Activated naive CD8-positive, alpha-beta T cell treated with anti-CD3 and anti-CD28 coated beads, Interleukin-2, amount 10 ng/mL, durations not matched to agents 7 days and 5 days (primary cell): ENCODE data around the gene CPN2. TPM values are rescaled to one million over a fixed set of nuclear protein-coding genes. Genes with fewer than 3 reads are reported as not detected.

ENCODE experiments used
- ATAC-seq: fragments of 150-1000 bp; cut with Tn5 transposase; one replicate; pipeline ENCODE4 v1.10.0; 2021; ENCODE audit warnings: low read depth, moderate library complexity
- POLR2A ChIA-PET: fragments of 350-600 bp; sonication (Branson Sonifier 250); formaldehyde crosslinking; loops from one replicate; lab custom pipeline; 2021; ENCODE audit warnings: antibody characterized with exemption; lab: Charles Lee
- DNase-seq: peaks from one replicate; pipeline ENCODE4 v3.0.0; 2021
- H3K27ac Mint-ChIP-seq: one replicate; pipeline ENCODE4 v1.8.0; 2022; ENCODE audit warnings: mild to moderate bottlenecking, mixed read lengths
- H3K27me3 Mint-ChIP-seq: one replicate; pipeline ENCODE4 v1.8.0; 2022; ENCODE audit warnings: mild to moderate bottlenecking, moderate library complexity, mixed read lengths
- H3K36me3 Mint-ChIP-seq: one replicate; pipeline ENCODE4 v1.8.0; 2021; ENCODE audit warnings: mild to moderate bottlenecking, mixed read lengths
- H3K4me1 Mint-ChIP-seq: one replicate; pipeline ENCODE4 v1.8.0; 2021; ENCODE audit warnings: mixed read lengths
- H3K4me3 Mint-ChIP-seq: one replicate; pipeline ENCODE4 v1.8.0; 2022; ENCODE audit warnings: mild to moderate bottlenecking, moderate library complexity, mixed read lengths
- H3K9me3 Mint-ChIP-seq: one replicate; pipeline ENCODE4 v1.8.0; 2021; ENCODE audit warnings: mixed read lengths
- total RNA-seq, 2 experiments: library from RNA; stranded (reverse); gene quantifications; one replicate each; pipeline ENCODE4 v1.2.3, GENCODE V29; 2021

Gene CPN2
- total RNA-seq, 2 experiments from 2014 or later, result not detected

- POLR2A ChIA-PET, result interaction anchor here (0.8 to 1.3 kb wide), 3 partner anchors 269 to 637 kb away, joined by 3 to 6 read pairs (median 3); no protein-coding TSS in a partner anchor
- H3K27me3 Mint-ChIP-seq, result peaks cover 77% of the 10 kb centered on the region
Observed at GRCh38 chr3:194315088-194315964, 35.8 kb downstream of the CPN2 start.

GRCh38 chr3:194314388-194315068, 36.6 kb downstream of the CPN2 start:
- DNase-seq (no peak), ATAC-seq (no peak)
- H3K9me3 Mint-ChIP-seq, result peaks cover 6% of the 10 kb centered on the region
- peak overlapping the region; percentile 77 for H3K4me3 Mint-ChIP-seq
- peaks cover 25% of the 10 kb centered on the region for H3K4me1 Mint-ChIP-seq
- peaks cover 78% of the 10 kb centered on the region for H3K27me3 Mint-ChIP-seq
- POLR2A ChIA-PET, result interaction anchor here (0.6 kb wide), 1 partner anchor 121 kb away, joined by 4 read pairs; no protein-coding TSS in a partner anchor
- peaks cover 3% of the 10 kb centered on the region for H3K36me3 Mint-ChIP-seq
- H3K27ac Mint-ChIP-seq, result no peak overlapping the region

More at GRCh38 chr3:194315088-194315964, 35.8 kb downstream of the CPN2 start:
- Mint-ChIP-seq H3K4me3 (peak overlapping the region; percentile 77), H3K9me3 (peaks cover 8% of the 10 kb centered on the region), H3K4me1 (peaks cover 22% of the 10 kb centered on the region), H3K36me3 (peaks cover 3% of the 10 kb centered on the region), H3K27ac (no peak overlapping the region)
- DNase-seq (peak; percentile 93), ATAC-seq (peak; percentile 85)

- POLR2A ChIA-PET, result interaction anchor here (0.6 kb wide), 1 partner anchor 120 kb away, joined by 4 read pairs; no protein-coding TSS in a partner anchor
Observed at GRCh38 chr3:194313560-194314387, 37.4 kb downstream of the CPN2 start.

GRCh38 chr3:194312743-194313281, 38.3 kb downstream of the CPN2 start:
- Mint-ChIP-seq H3K9me3 (no peaks in the 10 kb centered on the region), H3K27me3 (peaks cover 77% of the 10 kb centered on the region), H3K36me3 (peaks cover 3% of the 10 kb centered on the region), H3K4me3 (no peak overlapping the region), H3K27ac (no peak overlapping the region), H3K4me1 (peaks cover 35% of the 10 kb centered on the region)
- DNase-seq (peak; percentile 28), ATAC-seq (no peak)
- POLR2A ChIA-PET, result no interaction called here

More at GRCh38 chr3:194313560-194314387, 37.4 kb downstream of the CPN2 start:
- H3K27ac Mint-ChIP-seq, result no peak overlapping the region
- peaks cover 3% of the 10 kb centered on the region for H3K36me3 Mint-ChIP-seq
- peaks cover 31% of the 10 kb centered on the region for H3K4me1 Mint-ChIP-seq
- DNase-seq (peak; percentile 27), ATAC-seq (no peak)
- H3K9me3 Mint-ChIP-seq, result no peaks in the 10 kb centered on the region
- H3K27me3 Mint-ChIP-seq, result peaks cover 83% of the 10 kb centered on the region
- H3K4me3 Mint-ChIP-seq, result no peak overlapping the region

GRCh38 chr3:194312186-194312742, 38.9 kb downstream of the CPN2 start:
- DNase-seq (no peak), ATAC-seq (no peak)
- Mint-ChIP-seq H3K4me3 (no peak overlapping the region), H3K27ac (no peak overlapping the region), H3K36me3 (peaks cover 3% of the 10 kb centered on the region), H3K27me3 (peaks cover 72% of the 10 kb centered on the region), H3K4me1 (peaks cover 40% of the 10 kb centered on the region), H3K9me3 (no peaks in the 10 kb centered on the region)
- POLR2A ChIA-PET, result no interaction called here

- Mint-ChIP-seq H3K4me1 (peaks cover 47% of the 10 kb centered on the region), H3K27me3 (peaks cover 59% of the 10 kb centered on the region), H3K4me3 (no peak overlapping the region), H3K27ac (no peak overlapping the region), H3K9me3 (no peaks in the 10 kb centered on the region), H3K36me3 (peaks cover 3% of the 10 kb centered on the region)
- DNase-seq, result no peak
- POLR2A ChIA-PET, result no interaction called here
- ATAC-seq, result no peak
Observed at GRCh38 chr3:194311000-194311399, 40.1 kb downstream of the CPN2 start.

- H3K36me3 Mint-ChIP-seq, result peaks cover 5% of the 10 kb centered on the region
- H3K27ac Mint-ChIP-seq, result no peak overlapping the region
- H3K4me1 Mint-ChIP-seq, result peaks cover 51% of the 10 kb centered on the region
- ATAC-seq, result no peak
- POLR2A ChIA-PET, result interaction anchor here (0.9 kb wide), 1 partner anchor 10 kb away, joined by 4 read pairs; no protein-coding TSS in a partner anchor
- H3K27me3 Mint-ChIP-seq, result peaks cover 56% of the 10 kb centered on the region
- H3K4me3 Mint-ChIP-seq, result no peak overlapping the region
- H3K9me3 Mint-ChIP-seq, result no peaks in the 10 kb centered on the region
- DNase-seq, result no peak
Observed at GRCh38 chr3:194310060-194310835, 40.9 kb downstream of the CPN2 start.

GRCh38 chr3:194308601-194309449, 42.3 kb downstream of the CPN2 start:
- Mint-ChIP-seq H3K36me3 (peaks cover 10% of the 10 kb centered on the region), H3K9me3 (peaks cover 3% of the 10 kb centered on the region), H3K27me3 (peaks cover 47% of the 10 kb centered on the region), H3K27ac (no peak overlapping the region), H3K4me1 (peaks cover 53% of the 10 kb centered on the region), H3K4me3 (no peak overlapping the region)
- POLR2A ChIA-PET, result interaction anchor here (0.6 to 0.9 kb wide), 2 partner anchors 9 to 40 kb away, joined by 3 to 4 read pairs; no protein-coding TSS in a partner anchor
- DNase-seq (no peak), ATAC-seq (no peak)

GRCh38 chr3:194307849-194308248, 43.3 kb downstream of the CPN2 start:
- Mint-ChIP-seq H3K4me1 (peaks cover 50% of the 10 kb centered on the region), H3K27me3 (peaks cover 37% of the 10 kb centered on the region), H3K4me3 (peak overlapping the region; percentile 73), H3K9me3 (peaks cover 3% of the 10 kb centered on the region), H3K27ac (peak overlapping the region; percentile 73), H3K36me3 (peaks cover 10% of the 10 kb centered on the region)
- no peak for ATAC-seq
- POLR2A ChIA-PET, result interaction anchor here (0.6 to 1.2 kb wide), 2 partner anchors 9 to 12 kb away, joined by 3 to 5 read pairs; no protein-coding TSS in a partner anchor
- DNase-seq, result no peak

GRCh38 chr3:194306771-194307640, 44.1 kb downstream of the CPN2 start:
- peak overlapping the region; percentile 73 for H3K27ac Mint-ChIP-seq
- peaks cover 3% of the 10 kb centered on the region for H3K9me3 Mint-ChIP-seq
- POLR2A ChIA-PET, result interaction anchor here (0.6 to 1.2 kb wide), 2 partner anchors 8 to 11 kb away, joined by 3 to 5 read pairs; no protein-coding TSS in a partner anchor
- DNase-seq (no peak), ATAC-seq (peak; percentile 60)
- H3K4me3 Mint-ChIP-seq, result peak overlapping the region; percentile 73
- peaks cover 29% of the 10 kb centered on the region for H3K27me3 Mint-ChIP-seq
- H3K4me1 Mint-ChIP-seq, result peaks cover 47% of the 10 kb centered on the region
- peaks cover 10% of the 10 kb centered on the region for H3K36me3 Mint-ChIP-seq
